Psoas muscle (tissue), 8 donors: ENCODE data around the gene TMEM80. TPM values are rescaled to one million over a fixed set of nuclear protein-coding genes. Genes with fewer than 3 reads are reported as not detected.

ENCODE experiments used
- ATAC-seq, 4 donors: fragments of 200-7000 bp; cut with Tn5 transposase; one replicate each; pipeline ENCODE4 v1.9.1; 2020; ENCODE audit warnings: moderate library complexity in 3 of 4, mild to moderate bottlenecking in 2 of 4
- DNase-seq, 2 donors: peaks; one replicate each; pipeline ENCODE4 v3.0.0-alpha.2; 2020
- H3K27ac ChIP-seq: fragments of 200-600 bp; one replicate; pipeline ENCODE4 v1.8.0; 2022
- H3K27me3 ChIP-seq, 3 donors: fragments of 200-600 bp in 1 of 3; one replicate each; pipeline versions ENCODE4 v1.6.1 to v1.8.0; 2013 to 2022; ENCODE audit warnings: low read length in 2 of 3, mild to moderate bottlenecking in 2 of 3, moderate library complexity in 1 of 3; ENCODE audit not compliant: insufficient read depth in 3 of 3
- H3K36me3 ChIP-seq, 2 donors: fragments of 200-600 bp in 1 of 2; one replicate each; pipeline versions ENCODE4 v1.6.1 to v1.8.0; 2013 to 2022; ENCODE audit warnings: low read depth in 1 of 2, mild to moderate bottlenecking in 1 of 2, moderate library complexity in 1 of 2; ENCODE audit not compliant: insufficient read depth in 1 of 2
- H3K4me1 ChIP-seq: fragments of 200-600 bp; one replicate; pipeline ENCODE4 v1.8.0; 2022
- H3K4me3 ChIP-seq: fragments of 200-600 bp; one replicate; pipeline ENCODE4 v1.8.0; 2022; ENCODE audit warnings: mild to moderate bottlenecking
- H3K9me3 ChIP-seq: fragments of 200-600 bp; one replicate; pipeline ENCODE4 v1.8.0; 2022
- WGBS, 3 donors: extraction: QIAGEN DNeasy Blood & Tissue Kit; methylation state at CpG; one replicate each; pipeline versions ENCODE4 v1.1.6 to v1.1.7; 2013; 5-methylcytosine and 5-hydroxymethylcytosine counted together
- intact Hi-C, 2 donors: fragments of 100-400 bp; cut with DNase I; formaldehyde crosslinking; loops; one replicate each; pipeline versions ENCODE4 v1.11.0 to v1.14.2; 2022
- polyA plus RNA-seq, 3 donors: library from polyadenylated mRNA; stranded (reverse); fragments of 200-250 nt; gene quantifications; one replicate each; pipeline ENCODE4 v1.2.3, GENCODE V29; 2013
- total RNA-seq, 4 donors: library from RNA; stranded (reverse); fragmentation: NEBNext Ultra II Directional in 2 of 4; extraction: Animal tissue kit (Norgen Biotek cat#: 25700) in 2 of 4; gene quantifications; one replicate each; pipeline versions ENCODE4 v1.2.1 to v1.2.4, GENCODE V29; 2021 to 2023
- TF ChIP-seq, protein P1 (sequence below): fragments of 200-600 bp; IDR thresholded peaks from one replicate; pipeline ENCODE4 v1.8.0; 2022; ENCODE audit warnings: antibody characterized with exemption
- donor health status: healthy with polysubstance abuse.
- donor health status: DM: no; HTN: no; CAD: no; lungs with moderate emphysema.
- donor health status: Bipolar disorder and iron deficiency.
- donor health status: healthy.
- donor health status: DM: yes; HTN: yes; CAD: no.
- donor health status: DM: no; HTN: no; CAD: no.
- donor health status: DM: no; HTN: no; CAD: no.
- donor health status: DM: yes; HTN: yes; CAD: no.

TMEM80 gene
- total and polyA plus RNA-seq, 7 donors: 5.9 to 16.3 (median 10.1) TPM

DNA sequence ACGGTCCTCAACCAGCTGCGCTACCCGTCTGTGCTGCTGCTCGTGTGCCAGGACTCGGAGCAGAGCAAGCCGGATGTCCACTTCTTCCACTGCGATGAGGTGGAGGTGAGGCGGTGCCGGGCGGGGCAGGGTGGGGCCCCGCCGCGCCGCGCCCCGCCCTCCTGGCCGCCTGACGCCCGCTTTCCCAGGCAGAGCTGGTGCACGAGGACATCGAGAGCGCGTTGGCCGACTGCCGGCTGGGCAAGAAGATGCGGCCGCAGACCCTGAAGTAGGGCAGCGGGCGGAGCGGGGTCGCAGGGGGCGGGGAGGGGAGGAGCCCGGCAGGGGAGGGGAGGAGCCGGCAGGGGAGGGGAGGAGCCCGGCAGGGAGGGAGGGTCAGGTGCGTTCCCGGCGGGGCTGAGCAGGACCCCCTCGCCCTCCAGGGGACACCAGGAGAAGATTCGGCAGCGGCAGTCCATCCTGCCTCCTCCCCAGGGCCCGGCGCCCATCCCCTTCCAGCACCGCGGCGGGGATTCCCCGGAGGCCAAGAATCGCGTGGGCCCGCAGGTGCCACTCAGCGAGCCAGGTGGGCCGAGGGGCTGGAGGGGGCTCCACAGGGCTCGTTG lies 25.1 kb downstream of the TMEM80 start:
- 3 to 5% (median 5%) methylated on average over 31 to 53 of the region's 53 CpGs for whole genome bisulfite sequencing, 3 donors
- intact Hi-C loops: loop anchor here in 1 of 2 donors (5.0 kb wide), 1 partner anchor 58 kb away; no protein-coding TSS in a partner anchor
- peaks cover 0 to 65% (median 33%) of the 10 kb centered on the region in 3 donors for H3K27me3 ChIP-seq
- TF ChIP-seq, protein P1, sequence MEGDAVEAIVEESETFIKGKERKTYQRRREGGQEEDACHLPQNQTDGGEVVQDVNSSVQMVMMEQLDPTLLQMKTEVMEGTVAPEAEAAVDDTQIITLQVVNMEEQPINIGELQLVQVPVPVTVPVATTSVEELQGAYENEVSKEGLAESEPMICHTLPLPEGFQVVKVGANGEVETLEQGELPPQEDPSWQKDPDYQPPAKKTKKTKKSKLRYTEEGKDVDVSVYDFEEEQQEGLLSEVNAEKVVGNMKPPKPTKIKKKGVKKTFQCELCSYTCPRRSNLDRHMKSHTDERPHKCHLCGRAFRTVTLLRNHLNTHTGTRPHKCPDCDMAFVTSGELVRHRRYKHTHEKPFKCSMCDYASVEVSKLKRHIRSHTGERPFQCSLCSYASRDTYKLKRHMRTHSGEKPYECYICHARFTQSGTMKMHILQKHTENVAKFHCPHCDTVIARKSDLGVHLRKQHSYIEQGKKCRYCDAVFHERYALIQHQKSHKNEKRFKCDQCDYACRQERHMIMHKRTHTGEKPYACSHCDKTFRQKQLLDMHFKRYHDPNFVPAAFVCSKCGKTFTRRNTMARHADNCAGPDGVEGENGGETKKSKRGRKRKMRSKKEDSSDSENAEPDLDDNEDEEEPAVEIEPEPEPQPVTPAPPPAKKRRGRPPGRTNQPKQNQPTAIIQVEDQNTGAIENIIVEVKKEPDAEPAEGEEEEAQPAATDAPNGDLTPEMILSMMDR: no peak
- no peaks in the 10 kb centered on the region for H3K36me3 ChIP-seq
- H3K4me3 ChIP-seq: peak overlapping the region; percentile 38
- peak in 1 of 2 donors; percentile 47 for DNase-seq
- peak; percentile 39 to 62 (median 46) for ATAC-seq
- peaks cover 5% of the 10 kb centered on the region for H3K4me1 ChIP-seq
- no peaks in the 10 kb centered on the region for H3K9me3 ChIP-seq
- no peak overlapping the region for H3K27ac ChIP-seq

DNA sequence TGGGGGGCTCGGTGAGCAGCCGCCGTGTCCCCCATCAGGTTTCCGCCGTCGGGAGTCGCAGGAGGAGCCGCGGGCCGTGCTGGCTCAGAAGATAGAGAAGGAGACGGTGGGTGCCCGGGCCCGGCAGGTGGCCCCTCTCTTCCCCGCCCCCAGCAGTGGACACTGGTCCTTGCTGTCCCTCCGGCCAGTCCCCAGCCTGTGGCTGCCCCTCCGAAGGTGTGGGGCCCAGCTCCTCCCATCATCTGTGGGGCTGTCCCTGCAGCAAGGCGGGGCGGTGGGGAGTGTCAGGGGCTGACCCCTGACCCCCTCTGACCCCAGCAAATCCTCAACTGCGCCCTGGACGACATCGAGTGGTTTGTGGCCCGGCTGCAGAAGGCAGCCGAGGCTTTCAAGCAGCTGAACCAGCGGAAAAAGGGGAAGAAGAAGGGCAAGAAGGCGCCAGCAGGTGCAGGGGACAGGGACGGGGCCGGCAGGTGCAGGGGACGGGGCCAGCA lies 25.7 kb downstream of the TMEM80 start:
- Histone ChIP-seq H3K4me1 (peaks cover 5% of the 10 kb centered on the region), H3K36me3 (no peaks in the 10 kb centered on the region), H3K27ac (no peak overlapping the region), H3K9me3 (no peaks in the 10 kb centered on the region), H3K4me3 (peak overlapping the region; percentile 38), H3K27me3 (peaks cover 0 to 71% (median 33%) of the 10 kb centered on the region in 3 donors)
- DNase-seq: no peak
- intact Hi-C loops: loop anchor here in 1 of 2 donors (5.0 kb wide), 1 partner anchor 59 kb away; no protein-coding TSS in a partner anchor
- ATAC-seq: no peak
- TF ChIP-seq, protein P1: no peak
- WGBS, 3 donors: 10 to 21% (median 13%) methylated on average over 17 to 28 of the region's 28 CpGs

DNA sequence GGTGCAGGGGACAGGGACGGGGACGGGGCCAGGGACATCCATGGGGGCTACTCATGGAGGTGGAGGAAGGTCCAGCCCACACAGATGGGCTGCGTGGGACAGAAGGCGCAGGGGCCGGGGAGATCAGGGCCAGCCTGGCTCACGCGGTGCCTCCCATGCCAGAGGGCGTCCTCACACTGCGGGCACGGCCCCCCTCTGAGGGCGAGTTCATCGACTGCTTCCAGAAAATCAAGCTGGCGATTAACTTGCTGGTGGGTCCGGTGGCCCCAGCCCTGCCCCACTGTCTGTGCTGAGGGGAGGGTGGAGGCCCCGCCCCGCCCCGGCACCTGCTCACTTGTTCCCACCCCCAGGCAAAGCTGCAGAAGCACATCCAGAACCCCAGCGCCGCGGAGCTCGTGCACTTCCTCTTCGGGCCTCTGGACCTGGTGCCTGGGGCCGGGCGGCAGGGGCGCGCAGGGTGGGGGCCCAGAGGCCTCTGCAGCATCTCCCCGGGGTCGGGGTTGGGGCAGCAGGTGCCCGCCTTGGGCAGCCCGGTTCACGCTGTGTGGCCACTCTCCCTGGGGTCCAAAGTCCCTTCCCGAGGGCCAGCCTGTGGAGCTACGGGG lies 26.2 kb downstream of the TMEM80 start:
- Histone ChIP-seq H3K36me3 (no peaks in the 10 kb centered on the region), H3K27ac (no peak overlapping the region), H3K9me3 (no peaks in the 10 kb centered on the region), H3K27me3 (peaks cover 0 to 76% (median 36%) of the 10 kb centered on the region in 3 donors), H3K4me1 (peaks cover 5% of the 10 kb centered on the region), H3K4me3 (no peak overlapping the region)
- 11 to 18% (median 11%) methylated on average over 25 to 33 of the region's 33 CpGs for WGBS, 3 donors
- DNase-seq (peak in 1 of 2 donors; percentile 28), ATAC-seq (peak in 1 of 4 donors; percentile 36)
- TF ChIP-seq, protein P1: no peak
- intact Hi-C loops: loop anchor here (1.0 to 5.0 kb wide), 4 partner anchors 46 to 167 kb away; no protein-coding TSS in a partner anchor

DNA sequence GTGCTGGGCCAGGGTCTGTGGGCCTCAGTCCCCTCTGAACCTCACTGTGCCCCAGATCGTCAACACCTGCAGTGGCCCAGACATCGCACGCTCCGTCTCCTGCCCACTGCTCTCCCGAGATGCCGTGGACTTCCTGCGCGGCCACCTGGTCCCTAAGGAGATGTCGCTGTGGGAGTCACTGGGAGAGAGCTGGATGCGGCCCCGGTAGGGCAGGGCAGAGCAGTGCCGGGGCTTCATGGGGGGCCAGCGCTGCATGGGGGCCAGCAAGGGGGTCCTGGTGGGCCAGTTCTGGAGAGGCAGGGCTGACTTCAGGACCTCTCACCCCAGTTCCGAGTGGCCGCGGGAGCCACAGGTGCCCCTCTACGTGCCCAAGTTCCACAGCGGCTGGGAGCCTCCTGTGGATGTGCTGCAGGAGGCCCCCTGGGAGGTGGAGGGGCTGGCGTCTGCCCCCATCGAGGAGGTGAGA lies 26.8 kb downstream of the TMEM80 start:
- 49 to 68% (median 53%) methylated on average over 13 to 20 of the region's 20 CpGs for WGBS, 3 donors
- intact Hi-C loops: loop anchor here (1.0 to 5.0 kb wide), 4 partner anchors 46 to 168 kb away; no protein-coding TSS in a partner anchor

More for the DNA sequence above, 26.8 kb downstream of the TMEM80 start:
- TF ChIP-seq, protein P1: no peak
- H3K27ac ChIP-seq: no peak overlapping the region
- no peaks in the 10 kb centered on the region for H3K9me3 ChIP-seq
- ATAC-seq: no peak
- no peak for DNase-seq
- H3K4me1 ChIP-seq: peaks cover 5% of the 10 kb centered on the region
- H3K27me3 ChIP-seq: peaks cover 0 to 80% (median 39%) of the 10 kb centered on the region in 3 donors
- H3K4me3 ChIP-seq: no peak overlapping the region
- H3K36me3 ChIP-seq: no peaks in the 10 kb centered on the region
